HCT116 (cell line): ENCODE results near the gene TGM1. TPM values are rescaled to one million over a fixed set of nuclear protein-coding genes. Genes with fewer than 3 reads are reported as not detected.

Experiments
- ATAC-seq: fragments of 200-7000 bp; cut with Tn5 transposase; 2 replicates; pipeline ENCODE4 v1.9.1; 2020; ENCODE audit warnings: mild to moderate bottlenecking, moderate library complexity
- BruUV-seq: library from RNA; stranded (reverse); fragments of 400-500 nt; replicated peaks from 2 replicates; lab custom pipeline; 2021; lab: Mats Ljungman, UMichigan
- CTCF ChIA-PET: fragments of 300-600 bp; sonication (Branson Sonifier 250); formaldehyde crosslinking; loops from one replicate; lab custom pipeline; 2021; ENCODE audit warnings: antibody characterized with exemption; lab: Charles Lee
- POLR2A ChIA-PET: fragments of 300-600, 350-600 bp; sonication (Branson Sonifier 250); formaldehyde crosslinking; loops from one replicate; lab custom pipeline; 2021; ENCODE audit warnings: antibody characterized with exemption; lab: Charles Lee
- RAD21 ChIA-PET, 2 experiments: fragments of 300-600 bp; sonication (Branson Sonifier 250); formaldehyde crosslinking; loops; one replicate each; lab custom pipeline; 2023; ENCODE audit warnings: low total read pairs in 2 of 2; ENCODE audit not compliant: uncharacterized antibody in 2 of 2, unreplicated experiment in 2 of 2, low non-redundant PET in 1 of 2; lab: Charles Lee
- DNase-seq: peaks from one replicate; pipeline ENCODE4 v3.0.0-alpha.2; 2010; ENCODE audit warnings: low read depth, low spot score
- H2AFZ ChIP-seq: fragments of 200-600 bp; shearing (Covaris generic), sonication (generic); 2 replicates; pipeline ENCODE4 v1.6.1; 2017; ENCODE audit warnings: low read depth, mixed run types, mixed read lengths, antibody characterized with exemption, low read length; ENCODE audit not compliant: poor library complexity, severe bottlenecking
- H3K27ac ChIP-seq: 2 replicates; pipeline ENCODE4 v1.5.1; 2012; ENCODE audit warnings: low read depth, low read length
- H3K27me3 ChIP-seq: fragments of 200-600 bp; sonication (generic); 2 replicates; pipeline ENCODE4 v1.6.1; 2016; ENCODE audit warnings: mixed run types, low read length, mixed read lengths; ENCODE audit not compliant: insufficient read depth
- H3K36me3 ChIP-seq, 2 experiments: fragments of 200-500 bp in 1 of 2; fragments of 200-600 bp in 1 of 2; sonication (Bioruptor generic) in 1 of 2; sonication (generic) in 1 of 2; 2 replicates each; pipeline versions ENCODE4 v1.5.1 to v1.6.1; 2014 to 2016; ENCODE audit warnings: low read length in 2 of 2, inconsistent platforms in 1 of 2, mixed read lengths in 1 of 2, mixed run types in 1 of 2; ENCODE audit not compliant: insufficient read depth in 2 of 2, control insufficient read depth in 1 of 2
- H3K4me1 ChIP-seq, 2 experiments: fragments of 200-600 bp in 1 of 2; sonication (generic) in 1 of 2; 2 replicates each; pipeline versions ENCODE4 v1.5.1 to v1.6.1; 2012 to 2017; ENCODE audit warnings: low read length in 2 of 2, inconsistent platforms in 1 of 2, mild to moderate bottlenecking in 1 of 2, mixed read lengths in 1 of 2, mixed run types in 1 of 2, moderate library complexity in 1 of 2; ENCODE audit not compliant: insufficient read depth in 2 of 2, control insufficient read depth in 1 of 2
- H3K4me2 ChIP-seq: fragments of 200-600 bp; sonication (generic); 2 replicates; pipeline ENCODE4 v1.6.1; 2017; ENCODE audit warnings: mixed run types, low read length, mixed read lengths
- H3K4me3 ChIP-seq, 2 experiments: fragments of 200-600 bp in 1 of 2; sonication (generic) in 1 of 2; replicated peaks in 1 of 2; 2 replicates each; pipeline ENCODE4 v1.5.1; 2011 to 2016; ENCODE audit warnings: low read length in 2 of 2, control low read depth in 1 of 2, low read depth in 1 of 2, mild to moderate bottlenecking in 1 of 2, mixed read lengths in 1 of 2, mixed run types in 1 of 2
- H3K79me2 ChIP-seq: fragments of 200-600 bp; sonication (generic); 2 replicates; pipeline ENCODE4 v1.6.1; 2017; ENCODE audit warnings: mild to moderate bottlenecking, mixed run types, low read length, moderate library complexity, mixed read lengths; ENCODE audit not compliant: insufficient read depth
- H3K9ac ChIP-seq: fragments of 200-600 bp; sonication (generic); 2 replicates; pipeline ENCODE4 v1.6.1; 2016; ENCODE audit warnings: low read length, mixed read lengths
- H3K9me2 ChIP-seq: fragments of 200-600 bp; sonication (generic), shearing (Covaris generic); 2 replicates; pipeline ENCODE4 v1.6.1; 2017; ENCODE audit warnings: mixed run types, mild to moderate bottlenecking, moderate library complexity; ENCODE audit not compliant: insufficient read depth
- H3K9me3 ChIP-seq, 2 experiments: fragments of 200-500 bp in 1 of 2; fragments of 200-600 bp in 1 of 2; sonication (Bioruptor generic) in 1 of 2; sonication (generic) in 1 of 2; 2 replicates each; pipeline ENCODE4 v1.6.1; 2014 to 2017; ENCODE audit warnings: low read length in 2 of 2, mixed read lengths in 2 of 2, inconsistent platforms in 1 of 2, low read depth in 1 of 2, mild to moderate bottlenecking in 1 of 2, mixed run types in 1 of 2, moderate library complexity in 1 of 2; ENCODE audit not compliant: control insufficient read depth in 1 of 2, insufficient read depth in 1 of 2
- H4K20me1 ChIP-seq: fragments of 200-600 bp; sonication (generic), shearing (Covaris generic); 2 replicates; pipeline ENCODE4 v1.6.1; 2017; ENCODE audit warnings: mixed run types, mild to moderate bottlenecking, moderate library complexity; ENCODE audit not compliant: insufficient read depth
- CBX3 ChIP-seq: IDR thresholded peaks from 2 replicates; pipeline ENCODE4 v1.6.1; 2012; ENCODE audit warnings: low read depth
- CEBPB ChIP-seq: IDR thresholded peaks from 2 replicates; pipeline ENCODE4 v1.6.1; 2012; ENCODE audit warnings: low read depth
- CTCF ChIP-seq, 3 experiments: fragments of 200-600 bp in 1 of 3; sonication (generic) in 1 of 3; IDR thresholded peaks in 2 of 3; conservative IDR thresholded peaks in 1 of 3; 2 replicates each; pipeline ENCODE4 v1.5.1; 2012 to 2017; ENCODE audit warnings: low read depth in 2 of 3, low read length in 2 of 3, antibody characterized with exemption in 1 of 3, borderline replicate concordance in 1 of 3, control low read depth in 1 of 3, mild to moderate bottlenecking in 1 of 3, mixed read lengths in 1 of 3, mixed run types in 1 of 3, moderate library complexity in 1 of 3; ENCODE audit not compliant: insufficient read depth in 1 of 3
- EGR1 ChIP-seq: IDR thresholded peaks from 2 replicates; pipeline ENCODE4 v1.6.1; 2012; ENCODE audit warnings: low read depth
- ELF1 ChIP-seq: IDR thresholded peaks from 2 replicates; pipeline ENCODE4 v1.6.1; 2012; ENCODE audit warnings: low read depth, borderline replicate concordance
- EZH2 ChIP-seq: fragments of 200-600 bp; sonication (generic); IDR thresholded peaks from 2 replicates; pipeline ENCODE4 v1.6.1; 2017; ENCODE audit warnings: antibody characterized with exemption, mixed run types
- JUND ChIP-seq: IDR thresholded peaks from 2 replicates; pipeline ENCODE4 v1.6.1; 2012
- POLR2AphosphoS5 ChIP-seq: IDR thresholded peaks from 2 replicates; pipeline ENCODE4 v1.6.1; 2011; ENCODE audit warnings: mild to moderate bottlenecking, low read depth, low read length, moderate library complexity
- RAD21 ChIP-seq: IDR thresholded peaks from 2 replicates; pipeline ENCODE4 v1.6.1; 2012; ENCODE audit warnings: low read depth, mild to moderate bottlenecking
- REST ChIP-seq: IDR thresholded peaks from 2 replicates; pipeline ENCODE4 v1.6.1; 2012; ENCODE audit warnings: low read depth
- SIN3A ChIP-seq: IDR thresholded peaks from 2 replicates; pipeline ENCODE4 v1.6.1; 2012; ENCODE audit warnings: low read depth
- SP1 ChIP-seq: IDR thresholded peaks from 2 replicates; pipeline ENCODE4 v1.6.1; 2012; ENCODE audit warnings: low read depth
- SRF ChIP-seq: IDR thresholded peaks from 2 replicates; pipeline ENCODE4 v1.6.1; 2012; ENCODE audit warnings: low read depth
- TCF7L2 ChIP-seq: IDR thresholded peaks from 2 replicates; pipeline ENCODE4 v1.7.0; 2011; ENCODE audit warnings: borderline replicate concordance, inconsistent platforms; ENCODE audit not compliant: insufficient read depth, insufficient read length; ENCODE audit errors: extremely low read depth
- YY1 ChIP-seq: IDR thresholded peaks from 2 replicates; pipeline ENCODE4 v1.6.1; 2011; ENCODE audit warnings: low read length, low read depth, moderate library complexity, mild to moderate bottlenecking; ENCODE audit not compliant: insufficient replicate concordance; ENCODE audit errors: extremely low read depth
- intact Hi-C: fragments of 100-400 bp; cut with micrococcal nuclease; formaldehyde crosslinking; loops from 2 replicates; pipeline ENCODE4 v1.10.0; 2022
- total RNA-seq: library from RNA; stranded (reverse); gene quantifications from one replicate; pipeline ENCODE4 v1.2.1, GENCODE V29; 2021; ENCODE audit not compliant: unreplicated experiment

TGM1 gene
- total RNA-seq, 1 experiment from 2014 or later: 5.6 TPM

- Histone ChIP-seq H3K9ac (no peak overlapping the region), H3K9me2 (no peaks in the 10 kb centered on the region), H3K4me3 (no peak overlapping the region), H3K27ac (no peak overlapping the region), H4K20me1 (no peaks in the 10 kb centered on the region), H3K27me3 (no peaks in the 10 kb centered on the region), H3K9me3 (no peaks in the 10 kb centered on the region), H2AFZ (no peak overlapping the region), H3K4me2 (no peak overlapping the region), H3K79me2 (no peaks in the 10 kb centered on the region), H3K4me1 (peaks cover 4 to 5% of the 10 kb centered on the region in 2 experiments; a peak in 1 of 4 replicates)
- ATAC-seq (no peak), DNase-seq (no peak)
- BruUV-seq: no TSS peak
- POLR2A ChIA-PET: no interaction called here
- TF ChIP-seq REST: no peak
- no peak for TF ChIP-seq EZH2
- TF ChIP-seq RAD21: no peak
- TF ChIP-seq EGR1: no peak
- TF ChIP-seq, all 23 proteins: peak for 0
- intact Hi-C loops: no loop called here
- RAD21 ChIA-PET: no interaction called here
- no peaks in the 10 kb centered on the region for H3K36me3 ChIP-seq
- CTCF ChIA-PET: no interaction called here
Observed at GRCh38 chr14:24277606-24278321, 14.8 kb upstream of the TGM1 start.

GRCh38 chr14:24277071-24277470 is 14.1 kb upstream of the TGM1 start:
- POLR2A ChIA-PET: no interaction called here
- Histone ChIP-seq H3K27ac (no peak overlapping the region), H3K9ac (no peak overlapping the region), H4K20me1 (no peaks in the 10 kb centered on the region), H3K9me2 (no peaks in the 10 kb centered on the region), H3K27me3 (no peaks in the 10 kb centered on the region), H2AFZ (no peak overlapping the region), H3K4me3 (no peak overlapping the region), H3K9me3 (no peaks in the 10 kb centered on the region), H3K4me1 (peaks cover 4 to 9% of the 10 kb centered on the region in 2 experiments; a peak in 3 of 4 replicates), H3K36me3 (no peaks in the 10 kb centered on the region), H3K4me2 (no peak overlapping the region), H3K79me2 (no peaks in the 10 kb centered on the region)
- CTCF ChIA-PET: no interaction called here
- DNase-seq (no peak), ATAC-seq (no peak)
- RAD21 ChIA-PET: no interaction called here
- no TSS peak for BruUV-seq
- intact Hi-C loops: no loop called here
- no peak for TF ChIP-seq CEBPB
- no peak for TF ChIP-seq SRF
- TF ChIP-seq ELF1: no peak
- no peak for TF ChIP-seq SP1
- no peak for TF ChIP-seq CBX3
- no peak for TF ChIP-seq TCF7L2
- TF ChIP-seq YY1: no peak
- no peak for TF ChIP-seq SIN3A
- no peak for TF ChIP-seq POLR2AphosphoS5
- no peak for TF ChIP-seq CTCF (IDR thresholded peaks at IDR 0.05 in 2 of 3, conservative IDR thresholded peaks at IDR 0.05 in 1 of 3; ENCODE audit: borderline replicate concordance in 1 of 3, insufficient read depth in 1 of 3, low read depth in 2 of 3, low read length in 2 of 3)
- TF ChIP-seq EGR1: no peak
- TF ChIP-seq JUND: no peak
